Mucosa of rectum (tissue), 2 donors: Measurements from ENCODE around the gene ATP8A1.
"Not testable (repeated sequence)": the region's sequence is repeated elsewhere in the genome, so short reads cannot be mapped to it uniquely, and the experiment has no call there.

Experiments used
- H3K27ac ChIP-seq, 2 donors: one replicate each; pipeline ENCODE4 v1.7.0; 2013; ENCODE audit warnings: inconsistent platforms in 2 of 2, low read depth in 2 of 2, low read length in 2 of 2
- H3K27me3 ChIP-seq, 2 donors: one replicate each; pipeline ENCODE4 v1.7.0; 2013; ENCODE audit warnings: low read length in 2 of 2; ENCODE audit not compliant: control insufficient read depth in 2 of 2, insufficient read depth in 2 of 2
- H3K36me3 ChIP-seq, 2 donors: one replicate each; pipeline ENCODE4 v1.7.0; 2013; ENCODE audit warnings: low read length in 2 of 2; ENCODE audit not compliant: control insufficient read depth in 2 of 2, insufficient read depth in 2 of 2
- H3K4me1 ChIP-seq, 2 donors: one replicate each; pipeline ENCODE4 v1.7.0; 2013; ENCODE audit warnings: low read length in 2 of 2, mild to moderate bottlenecking in 1 of 2; ENCODE audit not compliant: control insufficient read depth in 2 of 2, insufficient read depth in 2 of 2
- H3K4me3 ChIP-seq, 2 donors: one replicate each; pipeline ENCODE4 v1.7.0; 2013; ENCODE audit warnings: low read length in 2 of 2
- H3K9ac ChIP-seq, 2 donors: one replicate each; pipeline ENCODE4 v1.7.0; 2013; ENCODE audit warnings: low read length in 2 of 2, low read depth in 1 of 2, mild to moderate bottlenecking in 1 of 2
- H3K9me3 ChIP-seq, 2 donors: one replicate each; pipeline ENCODE4 v1.7.0; 2013; ENCODE audit warnings: low read length in 2 of 2; ENCODE audit not compliant: control insufficient read depth in 2 of 2
- donor health status: healthy.
- donor health status: Normal muscosa, but diverticular disease.

The ATP8A1 gene

DNA sequence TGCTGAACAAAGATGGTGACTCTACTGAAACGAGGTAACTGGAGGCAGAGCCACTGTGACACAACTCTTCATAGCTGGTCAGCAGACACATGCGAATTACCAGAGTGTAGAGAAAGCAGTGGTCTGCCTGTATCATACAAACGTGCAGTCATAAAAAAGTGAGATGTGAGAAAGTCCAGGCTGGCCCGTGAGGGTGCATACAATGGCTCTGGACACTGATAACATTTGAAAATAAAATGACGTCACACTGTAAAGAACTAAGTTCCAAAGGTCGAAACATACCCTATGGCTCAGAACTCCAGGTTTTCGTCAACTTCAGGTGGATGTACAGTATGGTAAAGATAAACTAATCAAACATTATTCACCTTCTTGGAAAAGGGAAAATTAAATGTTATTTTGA lies 163.9 kb downstream of the ATP8A1 start:
- Histone ChIP-seq H3K27ac (peak overlapping the region in 1 of 2 donors; percentile 18), H3K27me3 (no peaks in the 10 kb centered on the region), H3K9me3 (no peaks in the 10 kb centered on the region), H3K9ac (no peak overlapping the region), H3K4me3 (peak overlapping the region in 1 of 2 donors; percentile 8), H3K36me3 (peaks cover 0 to 2% of the 10 kb centered on the region in 2 donors), H3K4me1 (peaks cover 3 to 8% of the 10 kb centered on the region in 2 donors)

GRCh38 chr4:42490015-42490414 lies 166.9 kb downstream of the ATP8A1 start:
- Histone ChIP-seq H3K4me1 (peaks cover 3 to 8% of the 10 kb centered on the region in 2 donors), H3K9me3 (no peaks in the 10 kb centered on the region), H3K36me3 (no peaks in the 10 kb centered on the region), H3K27me3 (no peaks in the 10 kb centered on the region), H3K4me3 (no peak overlapping the region), H3K27ac (no peak overlapping the region), H3K9ac (no peak overlapping the region)

DNA sequence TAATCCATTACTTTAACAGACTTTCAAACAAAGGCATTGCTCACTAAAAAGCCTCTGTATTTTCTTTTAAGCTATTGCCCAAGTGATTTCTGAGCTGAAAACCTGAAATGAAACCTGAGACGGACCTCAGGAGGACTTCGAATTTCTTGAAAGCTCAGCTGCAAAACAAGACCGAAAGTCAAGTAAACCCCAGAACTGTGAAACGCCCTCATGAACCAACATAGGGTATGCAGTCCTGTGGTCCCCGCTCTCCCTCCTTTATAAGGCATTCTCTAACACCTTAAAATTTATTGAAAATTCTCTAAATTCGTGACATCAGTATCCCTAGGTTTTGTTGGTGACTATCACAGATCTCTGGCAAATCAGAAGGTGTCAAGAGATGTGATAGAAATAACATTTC lies 167.8 kb downstream of the ATP8A1 start:
- Histone ChIP-seq H3K4me1 (peaks cover 3 to 8% of the 10 kb centered on the region in 2 donors), H3K9me3 (no peaks in the 10 kb centered on the region), H3K9ac (no peak overlapping the region), H3K27ac (no peak overlapping the region), H3K4me3 (no peak overlapping the region), H3K36me3 (no peaks in the 10 kb centered on the region), H3K27me3 (no peaks in the 10 kb centered on the region)

DNA sequence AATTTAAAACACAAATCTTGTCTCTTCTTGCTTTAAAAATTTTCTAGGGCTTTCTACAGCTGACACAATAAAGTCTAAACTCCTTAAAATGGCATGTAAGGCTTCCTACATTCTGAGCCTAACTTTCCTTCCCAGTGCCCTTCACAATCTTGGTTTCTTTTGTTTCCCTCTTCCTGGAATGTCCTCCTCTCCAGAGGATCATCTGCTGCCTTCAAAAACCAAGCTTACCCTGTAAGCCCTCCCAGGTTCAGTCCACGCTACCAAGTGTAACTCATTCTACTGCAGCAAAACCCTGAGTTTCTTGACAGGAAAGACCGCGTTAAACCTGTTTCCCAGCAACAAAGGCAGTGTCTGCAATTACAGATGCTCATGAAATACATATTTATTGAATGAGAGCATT lies 168.4 kb downstream of the ATP8A1 start:
- H3K9ac ChIP-seq = no peak overlapping the region
- H3K27me3 ChIP-seq = no peaks in the 10 kb centered on the region
- no peak overlapping the region for H3K4me3 ChIP-seq
- no peak overlapping the region for H3K27ac ChIP-seq
- H3K36me3 ChIP-seq = peaks cover 0 to under 1% of the 10 kb centered on the region in 2 donors
- H3K4me1 ChIP-seq = peaks cover 3 to 8% of the 10 kb centered on the region in 2 donors
- no peaks in the 10 kb centered on the region for H3K9me3 ChIP-seq

DNA sequence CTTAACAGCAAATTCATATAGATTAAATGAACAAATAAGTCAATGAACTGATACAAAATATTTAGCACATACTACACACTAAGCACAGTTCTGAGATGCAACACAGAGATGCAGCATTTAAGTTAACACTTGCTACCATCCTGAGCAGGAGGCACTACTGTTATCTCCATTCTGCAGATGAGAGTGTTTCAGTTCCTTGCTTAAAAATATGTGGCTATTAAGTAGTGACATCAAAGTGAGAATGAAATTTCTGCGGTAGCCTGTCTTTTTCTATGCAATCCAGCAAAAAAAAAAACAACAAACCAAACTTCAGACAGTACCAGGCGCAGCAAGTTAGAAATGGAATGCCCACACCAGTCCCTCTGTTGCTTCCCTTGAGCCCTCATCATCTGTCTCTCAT lies 168.8 kb downstream of the ATP8A1 start:
- Histone ChIP-seq H3K27ac (no peak overlapping the region), H3K27me3 (no peaks in the 10 kb centered on the region), H3K4me3 (no peak overlapping the region), H3K9ac (no peak overlapping the region), H3K4me1 (peaks cover 3 to 8% of the 10 kb centered on the region in 2 donors), H3K9me3 (no peaks in the 10 kb centered on the region), H3K36me3 (peaks cover 0 to 2% of the 10 kb centered on the region in 2 donors)

GRCh38 chr4:42487230-42487629 lies 169.7 kb downstream of the ATP8A1 start:
- no peaks in the 10 kb centered on the region for H3K27me3 ChIP-seq
- peaks cover 0 to 2% of the 10 kb centered on the region in 2 donors for H3K36me3 ChIP-seq
- no peak overlapping the region for H3K9ac ChIP-seq
- no peaks in the 10 kb centered on the region for H3K9me3 ChIP-seq
- peaks cover 0 to 3% of the 10 kb centered on the region in 2 donors for H3K4me1 ChIP-seq
- no peak overlapping the region for H3K4me3 ChIP-seq
- no peak overlapping the region for H3K27ac ChIP-seq

GRCh38 chr4:42486156-42486555 lies 170.7 kb downstream of the ATP8A1 start:
- H3K27me3 ChIP-seq, H3K27ac ChIP-seq, H3K9ac ChIP-seq, H3K9me3 ChIP-seq, H3K36me3 ChIP-seq, H3K4me3 ChIP-seq, H3K4me1 ChIP-seq: not testable (repeated sequence)

- no peak overlapping the region for H3K4me3 ChIP-seq
- no peaks in the 10 kb centered on the region for H3K27me3 ChIP-seq
- no peaks in the 10 kb centered on the region for H3K9me3 ChIP-seq
- H3K36me3 ChIP-seq = peaks cover 5 to 6% of the 10 kb centered on the region in 2 donors
- H3K27ac ChIP-seq = no peak overlapping the region
- H3K4me1 ChIP-seq = no peaks in the 10 kb centered on the region
- H3K9ac ChIP-seq = no peak overlapping the region
Measured at GRCh38 chr4:42484630-42485029, 172.3 kb downstream of the ATP8A1 start.

- no peak overlapping the region for H3K4me3 ChIP-seq
- H3K9ac ChIP-seq = no peak overlapping the region
- no peaks in the 10 kb centered on the region for H3K9me3 ChIP-seq
- no peak overlapping the region for H3K27ac ChIP-seq
- H3K36me3 ChIP-seq = peaks cover 8 to 10% of the 10 kb centered on the region in 2 donors
- H3K27me3 ChIP-seq = no peaks in the 10 kb centered on the region
- no peaks in the 10 kb centered on the region for H3K4me1 ChIP-seq
Measured at GRCh38 chr4:42483426-42484379, 173.2 kb downstream of the ATP8A1 start.

DNA sequence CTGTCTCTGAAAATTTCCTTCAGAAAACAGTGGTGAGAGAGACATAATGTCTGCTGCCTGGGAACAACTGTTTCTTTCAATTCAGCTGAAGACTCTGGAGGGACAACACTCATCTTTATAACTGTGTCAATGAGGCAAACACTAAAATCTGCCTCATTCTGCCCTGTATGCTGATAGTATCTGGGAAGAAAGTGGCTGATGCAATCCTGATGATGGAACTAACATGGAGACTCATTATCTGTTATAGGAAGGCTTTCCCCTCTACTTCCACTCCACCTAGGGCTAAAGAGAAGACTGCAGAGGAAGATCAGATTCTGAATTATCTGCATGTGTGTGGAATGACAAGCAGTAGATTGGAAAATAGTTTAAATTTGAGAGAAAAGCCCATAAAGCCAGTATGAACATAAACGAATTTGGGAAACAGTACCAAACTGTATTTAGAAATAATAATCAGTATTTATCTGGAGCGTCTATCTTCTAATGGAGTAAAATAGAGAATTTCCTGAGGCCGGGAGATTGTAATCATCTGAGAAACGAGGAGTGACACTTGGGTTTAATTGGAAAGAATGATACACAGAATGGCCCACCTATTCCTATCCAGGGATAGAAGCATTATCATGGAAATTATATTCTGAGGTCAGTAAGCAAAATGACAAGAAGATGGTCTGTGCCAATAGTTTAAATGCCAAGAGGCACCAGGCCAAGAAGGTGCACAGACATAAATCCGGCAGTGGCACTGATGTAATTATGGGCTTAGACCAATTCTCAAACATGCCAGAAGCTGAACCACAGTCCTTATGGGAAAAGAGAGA lies 174.2 kb downstream of the ATP8A1 start:
- Histone ChIP-seq H3K9me3 (no peaks in the 10 kb centered on the region), H3K27me3 (no peaks in the 10 kb centered on the region), H3K4me1 (no peaks in the 10 kb centered on the region), H3K27ac (no peak overlapping the region), H3K36me3 (peaks cover 8 to 10% of the 10 kb centered on the region in 2 donors), H3K4me3 (no peak overlapping the region), H3K9ac (no peak overlapping the region)
